HG03442 (cell line): ENCODE measurements around the gene ZNF654.

Experiments used
- ATAC-seq: cut with Tn5 transposase; IDR thresholded peaks from one replicate; pipeline ENCODE4 v1.9.1; 2021; ENCODE audit warnings: mild to moderate bottlenecking, moderate library complexity; ENCODE audit not compliant: unreplicated experiment

The ZNF654 gene

GRCh38 chr3:88191872-88192409, 132.9 kb downstream of the ZNF654 start:
- no peak for ATAC-seq

- no peak for ATAC-seq
Measured at GRCh38 chr3:88192631-88193030, 133.6 kb downstream of the ZNF654 start.
